Non-pigmented ciliary epithelial cell (primary cell): Measurements from ENCODE around the gene ASB16.
"Not testable (repeated sequence)": the region's sequence is repeated elsewhere in the genome, so short reads cannot be mapped to it uniquely, and the experiment has no call there.

Experiments used
- DNase-seq: peaks from one replicate; pipeline ENCODE4 v3.0.0-alpha.2; 2010; ENCODE audit warnings: low read depth

ASB16 gene

DNA sequence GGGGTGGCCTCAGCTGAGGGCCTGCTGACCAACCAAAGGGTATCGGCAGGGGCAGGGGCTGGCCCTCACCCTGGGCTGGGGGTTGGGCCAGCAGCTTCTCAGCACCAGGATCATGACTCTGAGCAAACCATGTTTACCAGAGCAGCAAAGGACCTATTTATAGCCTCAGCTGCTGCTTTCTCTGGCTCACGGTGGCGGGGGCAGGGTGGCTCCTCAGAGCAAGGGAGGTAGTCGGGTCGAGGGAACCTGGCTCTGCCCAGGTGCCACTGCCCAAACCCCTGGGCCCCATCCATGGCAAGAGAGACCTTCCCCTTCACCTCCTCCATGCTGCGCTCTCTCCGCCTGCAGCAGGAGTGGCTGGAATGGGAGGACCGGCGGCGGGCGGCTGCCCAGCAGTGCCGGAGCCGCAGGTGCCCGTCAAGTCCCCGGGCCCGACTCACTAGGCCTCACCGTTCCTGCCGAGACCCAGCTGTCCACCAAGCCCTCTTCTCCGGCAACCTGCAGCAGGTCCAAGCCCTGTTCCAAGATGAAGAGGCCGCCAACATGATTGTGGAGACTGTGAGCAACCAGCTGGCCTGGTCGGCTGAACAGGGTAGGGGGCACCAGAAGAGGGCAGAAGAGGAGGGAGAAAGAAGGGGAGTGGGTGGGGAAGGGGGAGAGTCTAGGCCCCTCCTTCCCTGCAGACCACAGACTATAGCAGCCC is at the start of gene ASB16:
Gene ASB16, plus strand, starts transcription at position 206 of the 703 bp plus-strand sequence. Its CDS starts 86 bp downstream, at position 292.
- DNase-seq, result no peak

DNA sequence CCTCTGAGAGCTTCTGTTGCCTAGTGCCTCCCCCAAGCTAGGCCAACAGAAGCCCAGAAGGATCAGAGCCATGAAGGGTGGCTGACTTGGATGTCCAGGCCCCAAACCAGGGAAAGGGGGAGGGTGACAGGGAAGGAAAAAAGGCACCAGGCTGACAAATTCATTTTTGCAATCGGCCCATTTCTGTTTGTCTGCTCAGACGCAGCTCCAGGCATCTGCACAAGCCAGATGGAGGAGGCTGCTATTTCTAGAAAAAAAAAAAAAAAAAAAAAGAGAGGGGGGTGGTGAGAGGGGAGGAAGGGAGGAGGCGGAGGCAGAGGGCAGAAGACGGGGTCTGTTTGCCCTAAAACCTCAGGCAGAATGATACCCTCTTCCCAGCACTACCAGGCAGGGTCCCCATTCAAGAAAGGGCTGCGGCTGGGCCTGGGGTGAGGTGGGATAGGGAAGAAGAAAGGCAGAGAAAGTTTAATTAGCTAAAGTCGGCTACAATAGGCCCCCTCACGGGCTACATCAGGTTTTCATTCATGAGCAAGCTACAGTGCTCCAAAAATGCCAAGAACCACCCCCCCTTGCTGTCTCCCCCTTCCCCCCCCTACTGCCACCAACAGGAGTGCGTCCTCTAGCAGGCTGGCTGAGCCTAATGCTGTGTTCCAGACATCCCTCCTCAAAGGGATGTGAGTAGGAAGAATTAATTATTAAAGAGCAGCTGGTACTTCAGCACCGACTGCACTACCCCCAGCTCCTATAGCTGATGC is 49.5 kb upstream of the ASB16 start:
- no peak for DNase-seq

DNA sequence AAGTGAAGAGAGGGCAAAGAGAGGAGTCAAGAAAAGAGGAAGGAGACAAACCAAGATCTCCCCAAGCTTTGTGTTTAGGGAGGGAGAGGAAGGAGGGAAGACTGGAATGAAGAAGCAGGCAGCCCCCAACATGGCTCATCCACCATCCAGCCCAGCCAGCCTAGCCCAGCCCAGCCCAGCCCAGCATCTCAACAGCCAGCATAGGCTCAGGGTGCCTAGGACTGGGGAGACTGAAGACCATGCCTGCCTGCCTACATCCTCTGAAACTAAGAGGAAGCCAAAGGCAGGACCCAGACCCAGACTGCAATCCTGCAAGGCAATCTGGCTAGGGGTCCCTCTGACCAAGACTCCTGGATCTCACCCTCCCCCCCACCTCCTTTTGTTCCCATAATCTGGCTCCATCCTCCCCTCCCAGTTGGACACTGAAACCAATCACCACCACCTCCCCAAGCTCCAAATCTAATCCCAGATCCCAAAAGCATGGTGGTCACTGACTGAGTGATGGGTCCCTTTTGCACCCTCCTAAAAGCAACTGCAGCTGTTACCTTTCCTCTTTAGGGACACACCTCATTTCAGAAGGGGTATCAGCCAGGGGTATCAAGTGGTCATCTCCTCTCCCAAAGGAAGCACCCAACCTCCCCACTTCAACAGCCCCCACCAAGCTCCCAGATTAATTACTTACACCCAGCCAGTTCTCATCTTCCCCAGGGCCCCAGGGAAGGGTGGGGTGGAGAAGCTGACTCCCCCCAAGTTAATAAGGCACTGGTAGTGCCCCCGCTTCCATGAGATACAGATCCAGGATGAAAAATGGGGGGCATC is 48.3 kb upstream of the ASB16 start:
- DNase-seq, result no peak

DNA sequence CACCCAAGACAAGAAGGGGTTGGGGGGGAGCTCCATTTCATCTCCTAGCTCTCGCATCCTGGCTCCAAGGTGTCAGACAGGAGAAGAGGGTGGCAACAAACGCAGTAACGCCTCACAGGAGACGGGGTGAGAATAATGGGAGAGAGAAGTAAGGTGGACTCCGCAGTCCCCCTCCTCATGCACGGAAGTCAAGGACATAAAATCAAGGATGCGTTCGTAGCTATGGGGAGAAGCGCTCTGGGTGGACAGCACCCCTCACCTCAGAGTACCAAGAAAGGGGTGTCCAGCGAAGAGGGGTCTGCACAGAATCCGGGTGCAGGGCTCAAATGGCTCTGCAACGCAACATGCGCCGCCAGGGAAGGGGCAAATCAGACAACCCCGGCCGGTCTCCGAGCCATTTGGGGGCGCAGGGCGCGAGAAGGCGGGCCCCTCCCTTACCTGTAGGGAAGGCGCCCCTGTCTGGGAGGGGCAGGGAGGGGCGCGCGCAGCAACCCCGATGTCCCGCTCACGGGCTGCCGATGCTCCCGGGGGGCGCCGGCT is 47.6 kb upstream of the ASB16 start:
- DNase-seq, result no peak

DNA sequence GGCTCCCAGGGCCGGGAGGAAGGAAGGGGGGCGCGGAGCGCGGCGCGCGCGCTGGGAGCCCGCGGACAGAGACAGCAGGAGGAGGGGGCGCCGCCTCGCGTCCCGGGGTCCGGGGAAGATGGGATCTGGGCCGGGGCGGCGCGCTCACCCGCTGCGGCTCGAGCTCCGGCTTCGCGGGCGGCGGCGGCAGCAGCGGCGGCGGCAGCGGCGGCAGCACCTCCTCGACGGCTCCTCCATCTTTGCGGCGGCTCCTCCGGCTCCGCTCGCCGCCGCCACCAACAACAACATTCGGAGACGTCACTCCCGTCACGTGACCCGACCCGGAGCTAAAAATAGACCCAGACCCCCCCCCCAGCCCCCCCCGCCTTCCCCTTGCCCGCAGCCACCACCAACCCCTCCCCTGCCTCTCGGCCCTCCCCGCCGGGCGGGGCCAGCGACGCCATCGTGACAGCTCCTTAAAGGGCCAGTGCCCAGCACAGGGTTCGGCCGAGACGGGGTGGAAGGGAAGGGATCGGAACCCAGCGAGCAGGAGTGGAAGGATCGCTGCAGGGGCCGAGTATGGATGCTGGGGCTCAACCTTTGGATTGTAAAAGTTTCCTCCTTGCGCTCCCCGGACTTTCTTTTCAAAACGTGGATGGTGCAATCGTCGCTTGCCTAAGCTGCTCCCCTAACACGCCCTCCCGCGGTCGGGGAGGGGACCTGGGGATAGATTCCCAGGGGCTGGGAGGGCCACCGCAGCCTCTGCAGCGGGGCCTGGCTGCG is 47.0 kb upstream of the ASB16 start, which contains the start of gene HDAC5:
Gene HDAC5, minus strand, starts transcription at position 286 of the 762 bp plus-strand sequence. CDS start 6,126 bp downstream, outside the sequence.
- DNase-seq, result peak; percentile 67

- no peak for DNase-seq
Observed at GRCh38 chr17:44124118-44124438, 46.4 kb upstream of the ASB16 start.

- DNase-seq, result no peak
Observed at GRCh38 chr17:44128383-44128782, 42.1 kb upstream of the ASB16 start.

- no peak for DNase-seq
Observed at GRCh38 chr17:44130693-44131349, 39.7 kb upstream of the ASB16 start.

DNA sequence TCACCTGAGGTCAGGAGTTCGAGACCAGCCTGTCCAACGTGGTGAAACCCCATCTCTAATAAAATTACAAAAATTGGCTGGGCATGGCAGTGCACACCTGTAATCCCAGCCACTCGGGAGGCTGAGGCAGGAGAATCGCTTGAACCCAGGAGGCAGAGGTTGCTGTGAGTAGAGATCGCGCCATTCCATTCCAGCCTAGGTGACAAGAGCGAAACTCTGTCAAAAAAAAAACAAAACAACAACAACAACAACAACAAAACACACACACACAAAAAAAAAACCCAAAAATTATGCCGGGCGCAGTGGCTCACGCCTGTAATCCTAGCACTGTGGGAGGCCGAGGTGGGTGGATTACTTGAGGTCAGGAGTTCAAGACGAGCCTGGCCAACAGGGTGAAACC is 39.1 kb upstream of the ASB16 start:
- not testable (repeated sequence) for DNase-seq

DNA sequence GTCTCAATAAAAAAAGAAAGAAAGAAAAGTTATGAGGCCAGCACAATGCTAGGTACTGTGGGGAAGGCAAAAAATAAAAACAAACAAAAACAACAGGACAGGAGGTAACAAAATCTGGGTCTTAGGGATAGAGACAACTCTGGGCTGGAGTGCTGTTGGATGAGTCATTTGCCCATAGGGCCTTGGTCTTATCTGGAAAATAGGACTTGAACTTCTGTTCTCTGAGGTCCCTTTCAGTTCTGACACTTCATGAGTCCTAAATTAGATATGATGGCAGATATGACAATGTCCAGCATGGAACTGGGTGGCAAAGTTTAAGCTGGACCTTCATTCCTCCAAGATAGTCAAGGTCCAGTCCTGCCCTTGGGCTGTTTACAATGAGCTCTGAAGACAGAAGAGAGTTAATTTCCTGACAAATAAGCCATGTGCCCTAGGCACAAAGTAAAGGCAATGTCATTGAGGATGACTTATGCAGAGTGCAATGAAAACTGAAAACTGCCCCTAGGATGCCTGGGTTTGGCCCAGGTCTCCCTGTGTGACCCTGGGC is 38.2 kb upstream of the ASB16 start:
- no peak for DNase-seq

GRCh38 chr17:44133918-44134476 is 36.5 kb upstream of the ASB16 start:
- DNase-seq, result no peak

DNA sequence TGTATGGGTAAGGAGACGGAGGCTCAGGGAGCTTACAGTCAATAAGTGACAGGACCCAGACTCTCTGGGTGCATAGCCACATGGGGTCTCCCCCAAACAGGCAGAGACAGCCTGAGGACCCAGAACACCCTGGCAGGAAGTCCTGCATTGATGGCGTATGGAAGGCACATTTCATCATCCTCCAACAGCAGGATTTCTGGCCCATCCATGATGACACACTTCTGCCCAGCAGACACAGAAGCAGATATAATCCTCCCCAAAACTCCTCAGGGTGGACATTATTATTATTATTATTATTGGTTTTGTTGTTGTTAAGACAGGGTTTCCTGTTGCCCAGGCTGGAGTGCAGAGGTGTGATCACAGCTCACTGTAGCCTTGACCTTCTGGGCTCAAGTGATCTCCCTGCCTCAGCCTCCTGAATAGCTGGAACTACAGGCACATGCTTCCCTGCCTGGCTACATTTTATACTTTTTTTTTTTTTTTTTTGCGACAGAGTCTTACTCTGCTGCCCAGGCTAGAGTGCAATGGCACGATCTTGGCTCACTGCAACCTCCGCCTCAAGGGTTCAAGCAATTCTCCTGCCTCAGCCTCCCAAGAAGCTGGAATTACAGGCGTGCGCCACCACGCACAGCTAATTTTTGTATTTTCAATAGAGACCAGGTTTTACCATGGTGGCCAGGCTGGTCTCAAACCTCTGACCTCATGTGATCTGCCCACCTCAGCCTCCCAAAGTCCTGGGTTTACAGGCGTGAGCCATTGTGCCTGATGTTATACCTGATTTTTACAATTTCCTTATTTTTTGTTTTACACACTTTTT is 35.5 kb upstream of the ASB16 start:
- DNase-seq, result no peak

- peak; percentile 98 for DNase-seq
Observed at GRCh38 chr17:44137891-44138709, 32.4 kb upstream of the ASB16 start.

- not testable (repeated sequence) for DNase-seq
Observed at GRCh38 chr17:44143921-44144320, 26.6 kb upstream of the ASB16 start.

- DNase-seq, result no peak
Observed at GRCh38 chr17:44144966-44145739, 25.4 kb upstream of the ASB16 start.

- no peak for DNase-seq
Observed at GRCh38 chr17:44146375-44147346, 23.8 kb upstream of the ASB16 start.

GRCh38 chr17:44147812-44148211 is 22.7 kb upstream of the ASB16 start:
- no peak for DNase-seq
